Activated naive CD8-positive, alpha-beta T cell treated with anti-CD3 and anti-CD28 coated beads, Interleukin-2, amount 50 U/mL, for 24 hours (primary cell): ENCODE results near the gene RASSF4.

ENCODE experiments used
- ATAC-seq: fragments of 150-1000 bp; cut with Tn5 transposase; one replicate; pipeline ENCODE4 v1.10.0; 2021
- DNase-seq: peaks from one replicate; pipeline ENCODE4 v3.0.0; 2021
- H3K27ac Mint-ChIP-seq: one replicate; pipeline ENCODE4 v1.8.0; 2021; ENCODE audit warnings: mild to moderate bottlenecking, mixed read lengths
- H3K27me3 Mint-ChIP-seq: one replicate; pipeline ENCODE4 v1.8.0; 2021; ENCODE audit warnings: mixed read lengths
- H3K36me3 Mint-ChIP-seq: one replicate; pipeline ENCODE4 v1.8.0; 2021; ENCODE audit warnings: low read depth, mixed read lengths
- H3K4me1 Mint-ChIP-seq: one replicate; pipeline ENCODE4 v1.8.0; 2021; ENCODE audit warnings: mixed read lengths
- H3K4me3 Mint-ChIP-seq: one replicate; pipeline ENCODE4 v1.8.0; 2021; ENCODE audit warnings: mild to moderate bottlenecking, moderate library complexity, mixed read lengths
- H3K9me3 Mint-ChIP-seq: one replicate; pipeline ENCODE4 v1.8.0; 2021; ENCODE audit warnings: mixed read lengths

Gene RASSF4

DNA sequence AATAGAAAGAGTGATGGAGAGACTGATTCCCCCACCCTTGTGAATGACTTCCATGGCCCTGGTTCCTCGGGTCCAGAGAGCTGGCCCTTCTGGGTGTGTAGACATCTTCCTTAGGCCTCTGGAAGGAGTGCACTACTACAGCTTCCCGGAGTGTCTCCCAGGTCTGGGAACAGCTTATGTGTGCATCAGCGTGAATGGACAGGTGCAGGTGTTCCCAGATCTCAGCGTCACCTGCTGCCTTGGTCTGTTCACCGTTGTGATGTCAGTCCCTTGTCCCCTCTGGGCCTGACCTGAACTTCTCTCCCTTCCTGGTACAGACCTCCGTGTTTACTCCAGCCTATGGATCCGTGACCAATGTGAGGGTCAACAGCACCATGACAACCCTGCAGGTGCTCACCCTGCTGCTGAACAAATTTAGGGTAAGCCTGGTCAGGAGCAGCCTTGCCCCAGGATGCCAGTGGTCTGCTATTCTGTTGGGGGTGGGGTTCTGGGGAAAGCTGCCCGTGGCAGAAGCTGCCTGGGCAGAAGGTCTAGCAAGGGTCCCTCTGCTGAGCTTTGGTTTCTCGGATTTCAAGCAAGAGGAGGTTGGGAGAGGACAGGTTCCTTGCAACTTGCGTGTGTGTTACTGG is 29.5 kb downstream of the RASSF4 start:
- Mint-ChIP-seq H3K9me3 (no peaks in the 10 kb centered on the region), H3K4me3 (no peak overlapping the region), H3K36me3 (no peaks in the 10 kb centered on the region), H3K27ac (no peak overlapping the region), H3K4me1 (no peaks in the 10 kb centered on the region), H3K27me3 (no peaks in the 10 kb centered on the region)
- DNase-seq (no peak), ATAC-seq (no peak)

DNA sequence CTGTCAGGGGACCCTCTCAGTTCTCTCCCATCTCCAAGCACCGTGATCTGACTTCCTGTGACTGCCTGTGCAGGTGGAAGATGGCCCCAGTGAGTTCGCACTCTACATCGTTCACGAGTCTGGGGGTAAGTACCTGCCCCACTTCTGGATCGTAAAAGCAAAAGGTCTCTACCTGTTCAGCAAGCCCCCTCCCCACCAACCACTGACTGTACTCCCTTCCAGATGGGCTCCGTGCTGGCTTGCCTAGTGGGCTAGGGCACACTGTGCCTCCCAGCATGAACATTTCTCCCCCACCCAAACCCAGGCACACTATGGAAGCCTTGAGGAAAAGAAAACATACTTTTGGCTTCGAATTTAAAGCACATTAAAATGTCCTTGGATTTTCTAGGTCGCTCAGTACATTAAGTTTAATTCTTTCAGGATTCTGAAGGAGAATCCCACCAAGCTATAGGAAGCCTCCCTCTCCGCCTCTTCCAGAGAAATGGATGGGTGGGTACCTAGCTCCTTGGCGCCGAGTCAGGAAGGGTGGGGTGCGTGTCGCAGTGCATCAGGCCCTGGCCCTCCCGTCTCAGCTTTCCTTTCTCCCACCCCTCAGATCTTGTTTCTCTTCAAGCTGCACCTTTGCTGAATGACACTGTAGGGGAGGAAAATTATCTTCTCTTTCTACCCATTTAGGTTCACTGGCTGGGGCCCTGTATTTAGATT is 30.1 kb downstream of the RASSF4 start:
- no peak overlapping the region for H3K27ac Mint-ChIP-seq
- no peaks in the 10 kb centered on the region for H3K27me3 Mint-ChIP-seq
- H3K9me3 Mint-ChIP-seq, result no peaks in the 10 kb centered on the region
- peaks cover 1% of the 10 kb centered on the region for H3K4me1 Mint-ChIP-seq
- ATAC-seq, result no peak
- no peak overlapping the region for H3K4me3 Mint-ChIP-seq
- H3K36me3 Mint-ChIP-seq, result no peaks in the 10 kb centered on the region
- DNase-seq, result no peak

DNA sequence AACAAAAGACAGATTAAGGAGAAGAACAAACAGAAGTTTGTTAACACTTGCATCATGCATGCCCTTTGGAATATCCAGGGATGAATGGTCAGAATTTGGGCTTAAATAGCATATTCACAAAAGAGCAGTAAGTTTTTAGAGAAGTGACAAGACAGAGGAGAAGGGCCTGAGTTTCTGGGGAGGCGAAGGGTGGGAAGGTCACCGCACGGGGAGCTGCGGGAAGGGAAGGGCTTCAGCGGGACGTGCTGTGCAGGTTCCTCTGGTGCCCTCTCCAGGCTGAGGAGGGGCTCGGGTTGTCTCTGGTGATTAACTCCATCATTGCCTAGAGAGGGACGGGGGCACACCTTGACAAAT is 30.7 kb downstream of the RASSF4 start:
- Mint-ChIP-seq H3K36me3 (no peaks in the 10 kb centered on the region), H3K4me3 (no peak overlapping the region), H3K9me3 (no peaks in the 10 kb centered on the region), H3K4me1 (peaks cover 5% of the 10 kb centered on the region), H3K27me3 (no peaks in the 10 kb centered on the region), H3K27ac (no peak overlapping the region)
- ATAC-seq (no peak), DNase-seq (no peak)

DNA sequence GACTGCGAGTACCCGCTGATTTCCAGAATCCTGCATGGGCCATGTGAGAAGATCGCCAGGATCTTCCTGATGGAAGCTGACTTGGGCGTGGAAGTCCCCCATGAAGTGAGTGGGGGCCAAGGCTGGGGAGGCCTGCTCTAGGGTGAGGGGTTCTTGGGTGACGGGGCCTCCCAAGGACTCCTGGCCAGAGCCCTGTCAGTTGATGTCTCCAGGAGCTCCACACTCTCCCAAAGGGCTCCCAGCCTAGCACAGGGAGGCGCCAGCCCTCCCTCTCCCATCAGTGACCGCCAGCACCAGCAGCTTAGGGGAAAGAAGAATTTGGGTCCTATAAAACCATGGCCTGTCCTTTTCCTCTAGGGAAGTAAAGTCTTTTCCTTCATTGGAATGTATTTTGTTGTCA is 31.4 kb downstream of the RASSF4 start:
- H3K9me3 Mint-ChIP-seq, result no peaks in the 10 kb centered on the region
- no peaks in the 10 kb centered on the region for H3K27me3 Mint-ChIP-seq
- H3K4me3 Mint-ChIP-seq, result no peak overlapping the region
- H3K36me3 Mint-ChIP-seq, result no peaks in the 10 kb centered on the region
- no peak for DNase-seq
- H3K27ac Mint-ChIP-seq, result no peak overlapping the region
- peaks cover 12% of the 10 kb centered on the region for H3K4me1 Mint-ChIP-seq
- ATAC-seq, result no peak

DNA sequence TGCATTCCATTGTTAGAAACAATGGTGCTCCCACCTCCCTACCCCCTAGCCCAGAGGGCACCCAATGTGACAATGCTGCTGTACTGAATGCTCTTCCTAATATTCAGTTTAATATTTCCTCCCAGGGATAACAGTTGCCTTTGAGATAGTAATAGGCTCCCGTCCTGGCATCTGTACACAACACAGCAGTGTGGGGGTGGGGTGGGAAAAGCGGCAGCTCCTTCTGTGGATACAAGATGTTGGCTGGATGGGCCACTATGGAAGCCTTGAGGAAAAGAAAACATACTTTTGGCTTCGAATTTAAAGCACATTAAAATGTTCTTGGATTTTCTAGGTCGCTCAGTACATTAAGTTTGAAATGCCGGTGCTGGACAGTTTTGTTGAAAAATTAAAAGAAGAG is 32.0 kb downstream of the RASSF4 start:
- Mint-ChIP-seq H3K27me3 (no peaks in the 10 kb centered on the region), H3K36me3 (no peaks in the 10 kb centered on the region), H3K9me3 (no peaks in the 10 kb centered on the region), H3K27ac (no peak overlapping the region), H3K4me3 (no peak overlapping the region), H3K4me1 (peaks cover 15% of the 10 kb centered on the region)
- no peak for ATAC-seq
- DNase-seq, result no peak

DNA sequence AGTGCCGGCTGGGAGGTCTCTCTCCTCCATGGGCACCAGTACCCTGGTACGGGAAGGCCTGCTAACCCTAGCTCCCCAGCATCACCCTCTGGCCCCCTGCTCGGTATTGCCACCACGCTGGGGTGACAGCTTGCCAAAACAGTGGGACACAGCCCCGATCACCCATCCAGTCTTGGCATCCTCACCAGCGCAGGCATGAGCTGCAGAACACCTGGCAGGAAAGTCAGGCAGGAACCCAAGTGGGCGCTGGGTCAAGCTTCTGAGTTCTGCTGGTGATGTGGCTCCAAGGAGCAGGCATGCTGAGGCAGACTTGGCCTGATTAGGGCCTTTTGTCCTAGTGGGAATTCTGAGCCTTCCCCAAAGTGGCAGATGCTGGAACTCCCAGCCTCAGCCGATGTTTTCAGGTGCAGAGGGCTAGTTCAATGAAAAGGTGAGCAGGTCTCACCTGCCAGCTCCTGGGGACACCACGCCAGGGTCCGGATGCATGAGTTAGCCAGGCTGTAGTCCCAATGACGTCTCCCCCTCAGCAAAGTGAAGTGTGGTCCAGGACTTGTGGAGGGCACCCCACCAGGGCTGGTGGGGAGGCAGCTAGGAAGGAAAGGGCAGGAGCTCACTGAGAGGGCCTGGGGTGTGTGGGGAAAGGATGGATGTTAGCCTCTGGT is 32.6 kb downstream of the RASSF4 start:
- ATAC-seq, result no peak
- Mint-ChIP-seq H3K27me3 (no peaks in the 10 kb centered on the region), H3K36me3 (no peaks in the 10 kb centered on the region), H3K4me3 (no peak overlapping the region), H3K27ac (no peak overlapping the region), H3K9me3 (no peaks in the 10 kb centered on the region), H3K4me1 (peaks cover 15% of the 10 kb centered on the region)
- no peak for DNase-seq

DNA sequence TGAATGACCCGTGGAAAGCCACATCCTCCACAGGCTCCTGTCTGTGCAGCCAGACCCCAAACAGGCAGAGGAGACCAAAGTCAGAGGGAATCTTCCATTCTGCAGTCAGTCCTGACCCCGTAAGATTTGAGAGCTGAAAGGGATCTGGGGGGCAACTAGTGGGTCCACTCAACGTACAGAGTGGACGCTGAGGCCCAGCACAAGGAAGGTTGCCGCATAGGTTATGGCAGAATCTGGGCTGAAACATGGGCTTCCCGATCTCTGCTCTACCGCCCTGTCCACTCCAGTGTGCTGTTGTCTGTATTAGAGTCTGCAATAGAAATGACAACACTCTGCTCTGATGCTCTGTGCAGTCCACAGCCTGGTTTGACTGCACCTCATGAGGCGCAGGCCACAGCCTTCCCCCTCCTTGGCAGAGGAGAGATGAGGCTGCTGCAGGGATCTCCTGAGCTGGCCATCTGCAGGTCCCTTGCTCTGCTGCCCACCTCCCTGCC is 33.2 kb downstream of the RASSF4 start:
- no peak for ATAC-seq
- Mint-ChIP-seq H3K4me3 (no peak overlapping the region), H3K27me3 (no peaks in the 10 kb centered on the region), H3K4me1 (peaks cover 15% of the 10 kb centered on the region), H3K36me3 (no peaks in the 10 kb centered on the region), H3K9me3 (no peaks in the 10 kb centered on the region), H3K27ac (no peak overlapping the region)
- DNase-seq, result no peak

DNA sequence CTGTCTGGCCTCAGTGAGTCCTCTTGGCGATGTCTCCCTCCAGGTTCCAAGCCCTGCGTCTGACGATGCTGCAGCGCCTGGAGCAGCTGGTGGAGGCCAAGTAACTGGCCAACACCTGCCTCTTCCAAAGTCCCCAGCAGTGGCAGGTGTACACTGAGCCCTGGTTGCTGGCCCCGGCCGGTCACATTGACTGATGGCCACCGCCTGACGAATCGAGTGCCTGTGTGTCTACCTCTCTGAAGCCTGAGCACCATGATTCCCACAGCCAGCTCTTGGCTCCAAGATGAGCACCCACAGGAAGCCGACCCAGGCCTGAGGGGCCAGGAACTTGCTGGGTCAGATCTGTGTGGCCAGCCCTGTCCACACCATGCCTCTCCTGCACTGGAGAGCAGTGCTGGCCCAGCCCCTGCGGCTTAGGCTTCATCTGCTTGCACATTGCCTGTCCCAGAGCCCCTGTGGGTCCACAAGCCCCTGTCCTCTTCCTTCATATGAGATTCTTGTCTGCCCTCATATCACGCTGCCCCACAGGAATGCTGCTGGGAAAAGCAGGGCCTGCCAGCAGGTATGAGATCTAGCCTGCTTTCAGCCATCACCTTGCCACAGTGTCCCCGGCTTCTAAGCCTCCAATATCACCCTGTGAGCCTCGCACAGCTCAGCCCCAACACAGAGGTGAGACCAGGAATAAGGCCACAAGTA is 33.8 kb downstream of the RASSF4 start:
- DNase-seq (no peak), ATAC-seq (no peak)
- H3K36me3 Mint-ChIP-seq, result no peaks in the 10 kb centered on the region
- H3K27me3 Mint-ChIP-seq, result no peaks in the 10 kb centered on the region
- H3K4me3 Mint-ChIP-seq, result no peak overlapping the region
- no peak overlapping the region for H3K27ac Mint-ChIP-seq
- peaks cover 15% of the 10 kb centered on the region for H3K4me1 Mint-ChIP-seq
- no peaks in the 10 kb centered on the region for H3K9me3 Mint-ChIP-seq

DNA sequence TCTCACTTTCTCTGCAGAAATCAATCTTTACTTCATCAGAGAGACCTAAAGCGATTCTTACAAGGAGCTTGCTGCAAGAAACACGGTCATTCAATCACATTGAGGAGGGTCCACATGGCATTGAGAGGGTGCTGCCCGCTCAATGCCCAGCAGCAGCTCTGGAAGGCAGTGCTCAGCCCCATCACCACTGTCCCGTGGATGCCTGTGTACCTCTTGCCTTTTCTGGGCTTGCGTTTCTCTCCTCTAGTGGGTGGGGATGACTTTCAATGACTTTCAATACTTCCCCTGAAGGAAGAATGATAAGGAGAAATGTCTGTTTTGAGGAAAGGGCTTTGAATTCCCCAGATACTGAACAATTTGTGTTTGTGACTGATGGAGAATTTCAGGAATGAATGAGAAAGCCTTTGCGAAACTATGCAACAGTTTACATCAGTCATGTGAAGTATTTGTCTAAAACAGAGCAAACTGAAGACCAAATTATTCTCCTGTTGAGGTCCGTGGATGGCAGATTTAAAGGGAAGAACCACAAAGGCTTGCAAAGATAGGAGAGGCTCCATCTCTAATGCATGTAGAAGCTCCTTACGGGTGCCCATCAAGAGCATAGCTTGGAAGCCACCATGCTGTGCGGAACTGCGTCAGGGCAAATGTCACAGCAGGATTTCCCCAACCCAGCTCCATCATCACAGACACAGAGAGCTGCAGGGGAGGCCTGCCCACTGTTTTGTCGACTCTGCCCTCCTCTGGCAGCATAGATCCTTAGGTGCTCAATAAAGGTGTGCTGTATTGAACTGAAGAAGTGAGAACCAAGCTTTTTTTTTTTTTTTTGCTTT is 34.5 kb downstream of the RASSF4 start:
- DNase-seq, result no peak
- H3K27me3 Mint-ChIP-seq, result no peaks in the 10 kb centered on the region
- H3K9me3 Mint-ChIP-seq, result no peaks in the 10 kb centered on the region
- peaks cover 15% of the 10 kb centered on the region for H3K4me1 Mint-ChIP-seq
- H3K27ac Mint-ChIP-seq, result no peak overlapping the region
- H3K4me3 Mint-ChIP-seq, result no peak overlapping the region
- no peak for ATAC-seq
- H3K36me3 Mint-ChIP-seq, result no peaks in the 10 kb centered on the region

DNA sequence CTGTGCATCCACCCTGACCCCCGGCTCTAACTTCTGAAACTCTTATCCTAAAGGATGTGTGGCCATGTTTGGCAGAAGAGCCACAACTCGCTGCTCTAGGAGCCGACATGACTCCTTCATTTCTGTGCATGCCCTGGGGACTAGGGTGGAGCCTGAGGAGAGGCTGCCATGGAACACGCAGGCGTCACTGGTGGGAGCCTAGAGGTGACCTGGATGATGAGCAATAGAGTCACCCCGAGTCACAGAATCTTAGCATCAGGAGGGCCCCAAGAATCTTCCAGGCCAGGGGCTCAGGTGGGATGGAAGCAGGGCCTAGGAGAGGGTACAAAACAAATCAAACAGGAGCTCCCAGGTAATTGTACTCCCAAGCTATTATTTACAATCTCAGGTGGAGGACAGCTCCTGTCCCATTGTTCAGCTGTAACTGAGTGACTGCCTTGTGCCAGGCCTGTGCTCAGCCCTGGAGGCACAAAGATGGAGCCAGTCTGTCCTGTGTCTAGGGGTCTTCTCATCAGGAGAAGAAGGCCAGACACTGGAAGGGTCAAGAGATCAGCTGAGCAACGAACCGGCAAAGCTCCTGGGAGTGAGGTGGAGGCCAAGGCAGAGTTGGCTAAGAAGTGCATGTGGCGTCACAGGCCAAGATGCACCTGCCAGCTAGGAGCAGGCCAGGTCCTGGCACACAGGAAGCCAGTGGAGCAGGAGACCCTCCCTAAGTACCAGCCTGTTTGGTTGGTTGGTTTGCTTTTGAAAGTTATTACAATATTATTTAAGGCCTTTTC is 35.3 kb downstream of the RASSF4 start:
- DNase-seq (no peak), ATAC-seq (no peak)
- peaks cover 3% of the 10 kb centered on the region for H3K9me3 Mint-ChIP-seq
- H3K27me3 Mint-ChIP-seq, result no peaks in the 10 kb centered on the region
- H3K4me3 Mint-ChIP-seq, result no peak overlapping the region
- H3K27ac Mint-ChIP-seq, result no peak overlapping the region
- H3K36me3 Mint-ChIP-seq, result peaks cover 2% of the 10 kb centered on the region
- peaks cover 20% of the 10 kb centered on the region for H3K4me1 Mint-ChIP-seq

DNA sequence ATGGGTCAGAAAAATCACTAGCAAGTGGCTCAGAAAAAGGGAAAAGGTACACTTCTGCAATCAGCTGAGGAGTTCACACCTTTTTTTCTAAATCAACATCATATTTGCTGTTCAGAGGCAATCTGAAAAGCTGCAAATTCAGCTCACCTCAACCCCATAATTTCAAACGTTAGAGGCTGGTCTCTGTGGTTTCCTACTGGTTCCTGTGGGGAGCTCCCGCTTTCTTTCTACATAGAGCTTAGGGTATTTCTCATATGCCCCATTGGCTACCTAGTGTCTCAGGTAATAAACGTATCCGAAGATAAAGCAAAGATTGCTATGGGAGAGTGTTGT is 35.9 kb downstream of the RASSF4 start:
- no peaks in the 10 kb centered on the region for H3K27me3 Mint-ChIP-seq
- peaks cover 26% of the 10 kb centered on the region for H3K4me1 Mint-ChIP-seq
- H3K27ac Mint-ChIP-seq, result no peak overlapping the region
- DNase-seq (no peak), ATAC-seq (no peak)
- H3K9me3 Mint-ChIP-seq, result peaks cover 6% of the 10 kb centered on the region
- H3K36me3 Mint-ChIP-seq, result peaks cover 5% of the 10 kb centered on the region
- H3K4me3 Mint-ChIP-seq, result no peak overlapping the region

DNA sequence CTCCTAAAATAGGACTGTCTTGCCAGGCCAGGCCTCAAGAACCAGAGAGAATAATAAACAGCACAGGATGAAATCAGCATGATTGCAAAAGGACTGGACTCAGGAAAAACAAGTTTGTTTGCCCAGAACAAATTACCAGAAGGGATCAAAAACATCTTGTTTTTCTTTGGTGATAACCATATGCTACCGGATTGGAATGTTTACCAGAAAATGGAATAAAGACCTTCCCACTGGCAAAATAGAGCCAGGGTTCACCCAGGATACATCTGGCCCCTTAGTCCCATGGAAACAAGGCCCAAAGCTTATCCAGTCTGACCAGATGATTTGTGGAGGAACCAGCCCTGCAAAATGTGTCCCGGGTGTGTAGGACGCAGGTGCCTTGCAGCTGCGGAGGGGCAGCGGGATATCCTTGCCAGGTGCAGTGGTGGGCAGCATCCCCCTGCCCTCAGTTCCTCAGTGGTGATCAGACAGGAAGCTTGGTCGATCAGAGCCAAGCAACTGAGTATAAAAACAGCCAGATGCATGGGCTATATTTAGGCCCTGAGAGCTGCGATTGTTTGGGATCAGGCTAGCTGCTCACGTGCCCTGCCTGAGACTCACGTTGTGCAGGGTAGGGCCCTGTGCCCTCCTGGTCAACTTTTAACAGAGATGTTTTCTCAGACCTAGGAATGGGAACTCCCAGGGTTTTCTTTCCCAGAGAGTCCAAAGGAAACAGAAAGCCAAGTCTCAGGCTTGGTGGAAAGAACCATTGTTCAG is 36.5 kb downstream of the RASSF4 start:
- Mint-ChIP-seq H3K27me3 (no peaks in the 10 kb centered on the region), H3K4me3 (no peak overlapping the region), H3K4me1 (peaks cover 28% of the 10 kb centered on the region), H3K36me3 (peaks cover 5% of the 10 kb centered on the region), H3K9me3 (peaks cover 6% of the 10 kb centered on the region), H3K27ac (no peak overlapping the region)
- DNase-seq (no peak), ATAC-seq (no peak)

DNA sequence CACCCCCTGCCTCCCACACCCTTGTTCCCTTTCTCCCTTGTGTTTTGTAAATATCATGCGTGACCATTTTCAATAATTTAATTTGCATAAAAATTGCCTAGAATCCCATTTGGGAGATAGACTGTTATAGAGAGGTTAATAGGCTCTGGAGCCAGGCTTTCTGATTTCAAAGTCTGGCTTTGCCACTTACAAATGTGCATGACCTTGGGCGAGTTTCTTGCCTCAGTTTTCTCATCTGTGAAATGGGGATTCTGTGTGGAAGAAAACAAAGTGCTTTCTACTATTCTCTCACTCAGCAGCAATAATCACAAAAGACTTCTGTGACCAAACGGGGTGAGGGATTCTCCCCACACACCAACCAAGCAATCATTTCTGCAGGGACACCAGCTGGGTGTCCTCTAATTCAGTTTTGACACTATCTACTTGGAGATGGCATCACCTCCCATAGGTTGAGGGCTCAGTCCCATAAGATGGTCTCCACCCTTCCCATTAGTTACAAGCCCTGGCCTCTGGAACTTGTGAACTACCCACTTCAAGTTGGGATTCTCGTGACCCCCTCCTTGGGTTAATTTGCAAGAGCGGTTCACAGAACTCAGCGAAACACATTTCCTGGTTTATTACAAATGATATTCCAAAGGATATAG is 37.6 kb downstream of the RASSF4 start:
- ATAC-seq (no peak), DNase-seq (no peak)
- H3K9me3 Mint-ChIP-seq, result peaks cover 7% of the 10 kb centered on the region
- peaks cover 11% of the 10 kb centered on the region for H3K36me3 Mint-ChIP-seq
- peaks cover 34% of the 10 kb centered on the region for H3K4me1 Mint-ChIP-seq
- no peak overlapping the region for H3K27ac Mint-ChIP-seq
- H3K4me3 Mint-ChIP-seq, result no peak overlapping the region
- H3K27me3 Mint-ChIP-seq, result no peaks in the 10 kb centered on the region
